ENCODE results near the gene EIF3CL. TPM values are rescaled to one million over a fixed set of nuclear protein-coding genes. Genes with fewer than 3 reads are reported as not detected.

EIF3CL gene
- total RNA-seq, 2 experiments from 2014 or later = 28.1 to 29.4 TPM

Small RNA genes within 50 kb of the gene (microRNA-seq; reads per million reads assigned to microRNA genes)
- not detected for gene MIR6862-1 (ENCODE audit: borderline microRNAs expressed)

Other genes with a start within 250 kb of the EIF3CL start
- gene XPO6, start 191.9 kb downstream of the EIF3CL start, total RNA-seq = 100 to 1,000 TPM; 355 to 369 TPM
- 10 to 100 TPM; 16.5 to 17.1 TPM for gene SBK1, start 111.3 kb downstream of the EIF3CL start, total RNA-seq
- gene NPIPB6, start 40.3 kb downstream of the EIF3CL start, total RNA-seq = 1 to 10 TPM in 1 of 2 experiments, not detected in 1; 2.0 TPM
- not detected for gene NPIPB7, start 68.5 kb upstream of the EIF3CL start, total RNA-seq
- 10 to 100 TPM; 37.0 to 43.2 TPM for gene CLN3, start 88.2 kb upstream of the EIF3CL start, total RNA-seq
- gene APOBR, start 90.8 kb upstream of the EIF3CL start, total RNA-seq = 1 to 10 TPM; 6.3 TPM
- gene IL27, start 103.0 kb upstream of the EIF3CL start, total RNA-seq = not detected
- gene NUPR1, start 135.1 kb upstream of the EIF3CL start, total RNA-seq = not detected
- gene SGF29, start 150.1 kb upstream of the EIF3CL start, total RNA-seq = 10 to 100 TPM; 41.1 to 44.5 TPM
- gene SULT1A2, start 193.2 kb upstream of the EIF3CL start, total RNA-seq = under 1 TPM; 0.43 to 0.53 TPM
- 1 to 10 TPM; 9.9 to 10.0 TPM for gene SULT1A1, start 206.2 kb upstream of the EIF3CL start, total RNA-seq
- gene NPIPB8, start 234.2 kb upstream of the EIF3CL start, total RNA-seq = 1 to 10 TPM in 1 of 2 experiments, under 1 TPM in 1; 0.69 to 1.7 TPM